HepG2 (cell line): ENCODE results near the gene UNC5CL. TPM values are rescaled to one million over a fixed set of nuclear protein-coding genes. Genes with fewer than 3 reads are reported as not detected.

ENCODE experiments used
- ERF ChIP-seq: IDR thresholded peaks from 2 replicates; pipeline ENCODE4 v1.6.1; 2018; ENCODE audit warnings: missing biosample characterization, missing genetic modification reagents
- FOXA1 ChIP-seq, 2 experiments: fragments of 450-650 bp in 1 of 2; sonication (generic) in 1 of 2; formaldehyde crosslinking in 1 of 2; IDR thresholded peaks; 2 replicates each; pipeline versions ENCODE4 v1.4.0 to v1.6.1; 2016 to 2020; ENCODE audit warnings: missing genetic modification reagents in 1 of 2
- MXI1 ChIP-seq: IDR thresholded peaks from 3 replicates; pipeline ENCODE4 v1.6.1; 2012; ENCODE audit warnings: low read depth, low read length, inconsistent platforms, borderline replicate concordance
- REST ChIP-seq, 2 experiments: IDR thresholded peaks; 2 replicates each; pipeline ENCODE4 v1.6.1; 2011 to 2012; ENCODE audit warnings: low read length in 2 of 2, borderline replicate concordance in 1 of 2, low read depth in 1 of 2, mild to moderate bottlenecking in 1 of 2, moderate library complexity in 1 of 2
- SIN3A ChIP-seq: IDR thresholded peaks from 2 replicates; pipeline ENCODE4 v1.6.1; 2011; ENCODE audit warnings: low read depth, mild to moderate bottlenecking, control low read depth, low read length, borderline replicate concordance
- SP4 ChIP-seq: sonication (generic); formaldehyde crosslinking; IDR thresholded peaks from 2 replicates; pipeline ENCODE4 v1.8.1; 2023; ENCODE audit warnings: mild to moderate bottlenecking, missing genetic modification reagents
- ZNF138 ChIP-seq: sonication (generic); formaldehyde crosslinking; IDR thresholded peaks from 2 replicates; pipeline ENCODE4 v1.5.0; 2020; ENCODE audit warnings: mild to moderate bottlenecking, low read depth, missing genetic modification reagents
- ZNF616 ChIP-seq: sonication (generic); formaldehyde crosslinking; IDR thresholded peaks from 2 replicates; pipeline ENCODE4 v1.5.0; 2020; ENCODE audit warnings: low read depth, mild to moderate bottlenecking, missing genetic modification reagents
- ZNF687 ChIP-seq: sonication (generic); formaldehyde crosslinking; IDR thresholded peaks from 2 replicates; pipeline ENCODE4 v1.5.1; 2020; ENCODE audit warnings: mild to moderate bottlenecking, missing genetic modification reagents, moderate library complexity
- polyA plus RNA-seq, 8 experiments: library from polyadenylated mRNA; depleted of rRNA in 3 of 8; stranded (reverse) in 7 of 8; unstranded in 1 of 8; fragments of >200 nt; fragmentation: Illumina TruSeq in 4 of 8; extraction: Trizol in 4 of 8; gene quantifications; 2 replicates each; pipeline versions ENCODE4 v1.2.1 to v1.2.3, GENCODE V29; 2011 to 2016; ENCODE audit warnings: low read depth in 4 of 8, missing spikeins in 1 of 8, mixed read lengths in 1 of 8; ENCODE audit not compliant: insufficient read depth in 1 of 8
- total RNA-seq, 5 experiments: library from RNA; depleted of rRNA; stranded (reverse); fragments of >200 nt; fragmentation: Illumina TruSeq; extraction: Trizol; gene quantifications; 2 replicates each; pipeline ENCODE4 v1.2.3, GENCODE V29; 2016; ENCODE audit warnings: low read depth in 1 of 5
- TF ChIP-seq, protein P1 (sequence below): sonication (generic); formaldehyde crosslinking; conservative IDR thresholded peaks from 2 replicates; pipeline ENCODE4 v1.8.0; 2022; ENCODE audit warnings: mild to moderate bottlenecking, moderate library complexity, missing genetic modification reagents
- TF ChIP-seq, protein P2 (sequence below): sonication (generic); formaldehyde crosslinking; IDR thresholded peaks from 2 replicates; pipeline ENCODE4 v1.4.0; 2020; ENCODE audit warnings: missing genetic modification reagents, borderline replicate concordance
- TF ChIP-seq, protein P3 (sequence below): sonication (generic); formaldehyde crosslinking; IDR thresholded peaks from 2 replicates; pipeline ENCODE4 v1.4.0; 2020; ENCODE audit warnings: low read depth, missing genetic modification reagents

Gene UNC5CL
- total and polyA plus RNA-seq, 2 of the 13 experiments (the other 11 are each of a cell fraction or from before 2014, with no cell fraction given), result 2.4 to 2.5 TPM

DNA sequence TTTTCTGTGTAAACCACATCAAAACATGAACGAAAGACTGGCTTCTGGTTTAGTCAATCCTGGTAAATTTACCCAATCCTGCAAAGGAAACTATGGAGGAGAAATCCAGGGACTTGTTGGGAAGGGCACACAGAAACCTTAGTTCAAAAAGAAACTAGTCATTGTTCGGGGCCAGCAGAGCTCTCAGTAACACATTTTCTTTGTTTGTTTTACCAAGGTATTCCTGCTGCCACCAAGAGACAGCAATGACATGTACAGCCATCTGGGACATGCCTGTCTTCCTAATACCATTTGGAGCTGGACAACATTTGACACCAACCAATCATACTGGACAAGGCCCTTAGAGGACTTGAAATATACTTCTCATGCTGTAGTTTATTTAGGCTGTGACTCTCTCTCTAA is 24.9 kb upstream of the UNC5CL start (continued):
- TF ChIP-seq, protein P1, sequence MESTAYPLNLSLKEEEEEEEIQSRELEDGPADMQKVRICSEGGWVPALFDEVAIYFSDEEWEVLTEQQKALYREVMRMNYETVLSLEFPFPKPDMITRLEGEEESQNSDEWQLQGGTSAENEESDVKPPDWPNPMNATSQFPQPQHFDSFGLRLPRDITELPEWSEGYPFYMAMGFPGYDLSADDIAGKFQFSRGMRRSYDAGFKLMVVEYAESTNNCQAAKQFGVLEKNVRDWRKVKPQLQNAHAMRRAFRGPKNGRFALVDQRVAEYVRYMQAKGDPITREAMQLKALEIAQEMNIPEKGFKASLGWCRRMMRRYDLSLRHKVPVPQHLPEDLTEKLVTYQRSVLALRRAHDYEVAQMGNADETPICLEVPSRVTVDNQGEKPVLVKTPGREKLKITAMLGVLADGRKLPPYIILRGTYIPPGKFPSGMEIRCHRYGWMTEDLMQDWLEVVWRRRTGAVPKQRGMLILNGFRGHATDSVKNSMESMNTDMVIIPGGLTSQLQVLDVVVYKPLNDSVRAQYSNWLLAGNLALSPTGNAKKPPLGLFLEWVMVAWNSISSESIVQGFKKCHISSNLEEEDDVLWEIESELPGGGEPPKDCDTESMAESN, result no peak
- TF ChIP-seq, protein P2, sequence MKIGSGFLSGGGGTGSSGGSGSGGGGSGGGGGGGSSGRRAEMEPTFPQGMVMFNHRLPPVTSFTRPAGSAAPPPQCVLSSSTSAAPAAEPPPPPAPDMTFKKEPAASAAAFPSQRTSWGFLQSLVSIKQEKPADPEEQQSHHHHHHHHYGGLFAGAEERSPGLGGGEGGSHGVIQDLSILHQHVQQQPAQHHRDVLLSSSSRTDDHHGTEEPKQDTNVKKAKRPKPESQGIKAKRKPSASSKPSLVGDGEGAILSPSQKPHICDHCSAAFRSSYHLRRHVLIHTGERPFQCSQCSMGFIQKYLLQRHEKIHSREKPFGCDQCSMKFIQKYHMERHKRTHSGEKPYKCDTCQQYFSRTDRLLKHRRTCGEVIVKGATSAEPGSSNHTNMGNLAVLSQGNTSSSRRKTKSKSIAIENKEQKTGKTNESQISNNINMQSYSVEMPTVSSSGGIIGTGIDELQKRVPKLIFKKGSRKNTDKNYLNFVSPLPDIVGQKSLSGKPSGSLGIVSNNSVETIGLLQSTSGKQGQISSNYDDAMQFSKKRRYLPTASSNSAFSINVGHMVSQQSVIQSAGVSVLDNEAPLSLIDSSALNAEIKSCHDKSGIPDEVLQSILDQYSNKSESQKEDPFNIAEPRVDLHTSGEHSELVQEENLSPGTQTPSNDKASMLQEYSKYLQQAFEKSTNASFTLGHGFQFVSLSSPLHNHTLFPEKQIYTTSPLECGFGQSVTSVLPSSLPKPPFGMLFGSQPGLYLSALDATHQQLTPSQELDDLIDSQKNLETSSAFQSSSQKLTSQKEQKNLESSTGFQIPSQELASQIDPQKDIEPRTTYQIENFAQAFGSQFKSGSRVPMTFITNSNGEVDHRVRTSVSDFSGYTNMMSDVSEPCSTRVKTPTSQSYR (CRISPR knock-in tag), result 0 out of 2 replicates have a peak, but pooled peaks have one; percentile 8
- TF ChIP-seq, protein P3, sequence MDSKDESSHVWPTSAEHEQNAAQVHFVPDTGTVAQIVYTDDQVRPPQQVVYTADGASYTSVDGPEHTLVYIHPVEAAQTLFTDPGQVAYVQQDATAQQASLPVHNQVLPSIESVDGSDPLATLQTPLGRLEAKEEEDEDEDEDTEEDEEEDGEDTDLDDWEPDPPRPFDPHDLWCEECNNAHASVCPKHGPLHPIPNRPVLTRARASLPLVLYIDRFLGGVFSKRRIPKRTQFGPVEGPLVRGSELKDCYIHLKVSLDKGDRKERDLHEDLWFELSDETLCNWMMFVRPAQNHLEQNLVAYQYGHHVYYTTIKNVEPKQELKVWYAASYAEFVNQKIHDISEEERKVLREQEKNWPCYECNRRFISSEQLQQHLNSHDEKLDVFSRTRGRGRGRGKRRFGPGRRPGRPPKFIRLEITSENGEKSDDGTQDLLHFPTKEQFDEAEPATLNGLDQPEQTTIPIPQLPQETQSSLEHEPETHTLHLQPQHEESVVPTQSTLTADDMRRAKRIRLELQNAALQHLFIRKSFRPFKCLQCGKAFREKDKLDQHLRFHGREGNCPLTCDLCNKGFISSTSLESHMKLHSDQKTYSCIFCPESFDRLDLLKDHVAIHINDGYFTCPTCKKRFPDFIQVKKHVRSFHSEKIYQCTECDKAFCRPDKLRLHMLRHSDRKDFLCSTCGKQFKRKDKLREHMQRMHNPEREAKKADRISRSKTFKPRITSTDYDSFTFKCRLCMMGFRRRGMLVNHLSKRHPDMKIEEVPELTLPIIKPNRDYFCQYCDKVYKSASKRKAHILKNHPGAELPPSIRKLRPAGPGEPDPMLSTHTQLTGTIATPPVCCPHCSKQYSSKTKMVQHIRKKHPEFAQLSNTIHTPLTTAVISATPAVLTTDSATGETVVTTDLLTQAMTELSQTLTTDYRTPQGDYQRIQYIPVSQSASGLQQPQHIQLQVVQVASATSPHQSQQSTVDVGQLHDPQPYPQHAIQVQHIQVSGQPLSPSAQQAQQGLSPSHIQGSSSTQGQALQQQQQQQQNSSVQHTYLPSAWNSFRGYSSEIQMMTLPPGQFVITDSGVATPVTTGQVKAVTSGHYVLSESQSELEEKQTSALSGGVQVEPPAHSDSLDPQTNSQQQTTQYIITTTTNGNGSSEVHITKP (CRISPR knock-in tag), result no peak
- TF ChIP-seq ZNF687 (no peak), ZNF138 (CRISPR knock-in tag) (no peak), FOXA1 (IDR thresholded peaks at IDR 0.05) (no peak), FOXA1 (CRISPR knock-in tag; IDR thresholded peaks at IDR 0.05) (peak; percentile 89), MXI1 (peak; percentile 39; the same call in 1 of the 3 replicates), SIN3A (no peak), SP4 (CRISPR knock-in tag) (no peak), ERF (CRISPR knock-in tag) (0 out of 2 replicates have a peak, but pooled peaks have one; percentile 25), ZNF616 (CRISPR knock-in tag) (no peak), REST (IDR thresholded peaks at IDR 0.05; ENCODE audit: borderline replicate concordance in 1 of 2, low read depth in 1 of 2, low read length in 2 of 2) (no peak)
